ENCODE results near the gene CACNA1I.
"Not testable (repeated sequence)": the region's sequence is repeated elsewhere in the genome, so short reads cannot be mapped to it uniquely, and the experiment has no call there.

CACNA1I gene

GRCh38 chr22:39570665-39571064, at the start of gene CACNA1I:
Gene CACNA1I, plus strand, starts transcription at chr22:39570753. Its CDS starts 0 bp downstream, at chr22:39570753.
- no peak for DNase-seq (ENCODE audit: low spot score)

DNA sequence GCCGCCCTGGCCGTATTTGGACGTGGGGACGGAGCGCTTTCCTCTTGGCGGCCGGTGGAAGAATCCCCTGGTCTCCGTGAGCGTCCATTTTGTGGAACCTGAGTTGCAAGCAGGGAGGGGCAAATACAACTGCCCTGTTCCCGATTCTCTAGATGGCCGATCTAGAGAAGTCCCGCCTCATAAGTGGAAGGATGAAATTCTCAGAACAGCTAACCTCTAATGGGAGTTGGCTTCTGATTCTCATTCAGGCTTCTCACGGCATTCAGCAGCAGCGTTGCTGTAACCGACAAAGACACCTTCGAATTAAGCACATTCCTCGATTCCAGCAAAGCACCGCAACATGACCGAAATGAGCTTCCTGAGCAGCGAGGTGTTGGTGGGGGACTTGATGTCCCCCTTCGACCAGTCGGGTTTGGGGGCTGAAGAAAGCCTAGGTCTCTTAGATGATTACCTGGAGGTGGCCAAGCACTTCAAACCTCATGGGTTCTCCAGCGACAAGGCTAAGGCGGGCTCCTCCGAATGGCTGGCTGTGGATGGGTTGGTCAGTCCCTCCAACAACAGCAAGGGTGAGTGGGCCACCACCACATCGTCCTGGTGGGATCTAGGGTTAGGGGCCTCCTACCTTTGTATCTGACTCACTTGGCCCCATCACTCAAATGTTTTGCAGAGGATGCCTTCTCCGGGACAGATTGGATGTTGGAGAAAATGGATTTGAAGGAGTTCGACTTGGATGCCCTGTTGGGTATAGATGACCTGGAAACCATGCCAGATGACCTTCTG, 49.3 kb upstream of the CACNA1I start:
- DNase-seq (ENCODE audit: low spot score) = not testable (repeated sequence)

DNA sequence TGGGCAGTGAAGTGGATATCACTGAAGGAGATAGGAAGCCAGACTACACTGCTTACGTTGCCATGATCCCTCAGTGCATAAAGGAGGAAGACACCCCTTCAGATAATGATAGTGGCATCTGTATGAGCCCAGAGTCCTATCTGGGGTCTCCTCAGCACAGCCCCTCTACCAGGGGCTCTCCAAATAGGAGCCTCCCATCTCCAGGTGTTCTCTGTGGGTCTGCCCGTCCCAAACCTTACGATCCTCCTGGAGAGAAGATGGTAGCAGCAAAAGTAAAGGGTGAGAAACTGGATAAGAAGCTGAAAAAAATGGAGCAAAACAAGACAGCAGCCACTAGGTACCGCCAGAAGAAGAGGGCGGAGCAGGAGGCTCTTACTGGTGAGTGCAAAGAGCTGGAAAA, 48.5 kb upstream of the CACNA1I start:
- DNase-seq (ENCODE audit: low spot score) = not testable (repeated sequence)

DNA sequence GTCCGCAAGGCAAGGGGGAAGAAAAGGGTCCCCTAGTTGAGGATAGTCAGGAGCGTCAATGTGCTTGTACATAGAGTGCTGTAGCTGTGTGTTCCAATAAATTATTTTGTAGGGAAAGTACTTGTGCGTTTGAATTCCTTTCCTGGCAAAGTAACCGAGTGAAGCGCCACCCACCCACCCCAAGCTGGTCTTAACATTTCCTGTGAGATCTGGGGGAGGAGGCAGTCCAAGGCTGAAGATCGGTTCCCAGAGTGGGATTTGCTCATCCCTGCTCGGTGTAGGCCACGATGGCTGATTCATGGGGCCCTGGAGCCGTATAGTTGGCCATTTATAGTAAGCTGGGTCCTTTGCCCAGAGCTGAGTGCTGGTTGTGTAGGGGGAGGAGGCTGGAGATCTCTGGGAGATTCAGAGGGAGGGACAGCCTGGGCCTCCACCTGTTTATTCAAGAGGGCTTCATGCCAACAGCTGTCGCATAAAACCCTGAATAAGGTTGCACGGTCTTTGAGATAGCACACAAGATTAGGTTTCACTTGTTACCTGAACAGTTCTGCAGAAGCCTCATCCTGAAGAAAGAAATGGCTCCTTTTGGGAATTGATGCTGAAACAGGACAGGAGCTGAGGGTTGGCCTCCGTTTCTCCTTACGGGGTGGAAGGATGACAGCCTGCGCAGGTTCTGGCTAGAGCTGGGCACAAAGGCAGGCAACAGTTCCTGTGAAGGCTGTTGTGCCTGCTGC, 47.8 kb upstream of the CACNA1I start:
- no peak for DNase-seq (ENCODE audit: low spot score)

DNA sequence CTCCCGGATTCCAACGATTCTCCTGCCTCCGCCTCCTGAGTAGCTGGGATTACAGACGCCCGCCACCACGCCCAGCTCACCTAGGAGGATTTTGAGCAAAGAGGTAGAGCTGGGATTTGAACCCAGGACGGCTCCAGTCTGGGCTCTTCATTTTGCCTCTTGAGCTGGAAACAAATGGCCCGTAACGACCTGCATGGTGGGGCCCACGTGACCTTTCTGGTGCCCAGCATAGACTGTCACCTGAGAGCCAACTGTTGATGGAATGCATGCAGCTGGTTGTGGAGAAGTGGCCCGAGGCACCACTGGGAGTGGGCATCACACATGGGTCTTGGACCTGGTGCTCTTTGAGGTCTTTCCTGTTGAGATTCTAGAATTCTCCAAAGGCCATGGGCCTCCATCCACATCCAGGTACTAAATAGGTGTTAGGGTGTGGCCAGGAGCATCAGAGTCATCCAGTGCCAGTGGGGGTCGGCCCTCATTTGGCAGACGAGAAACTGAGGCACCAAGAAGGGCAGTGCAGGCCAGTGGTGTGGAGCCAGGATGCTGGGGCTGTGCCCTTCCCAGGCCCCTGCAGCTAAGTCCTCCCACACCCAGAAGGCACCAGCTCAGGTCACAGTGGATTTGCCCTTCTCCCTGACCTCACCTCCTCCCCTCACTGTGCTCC, 46.3 kb upstream of the CACNA1I start:
- DNase-seq (ENCODE audit: low spot score) = no peak

GRCh38 chr22:39524753-39525657, 45.5 kb upstream of the CACNA1I start:
- no peak for DNase-seq (ENCODE audit: low spot score)

DNA sequence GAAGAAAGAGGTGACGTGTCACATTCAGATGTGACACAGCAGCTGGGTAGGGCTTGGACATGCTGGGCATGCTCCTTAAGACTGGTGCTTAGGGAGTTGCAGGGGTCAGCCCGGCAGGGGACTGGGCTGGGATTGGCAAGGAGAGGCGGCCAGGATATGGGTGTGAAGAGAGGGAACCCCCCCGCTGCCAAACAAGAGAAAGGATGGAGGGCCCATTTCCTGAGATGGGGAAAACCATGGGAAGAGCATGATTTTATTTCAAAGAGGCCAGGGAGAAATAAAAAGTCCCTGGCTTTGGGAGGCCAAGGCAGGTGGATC, 44.9 kb upstream of the CACNA1I start:
- no peak for DNase-seq (ENCODE audit: low spot score)

DNA sequence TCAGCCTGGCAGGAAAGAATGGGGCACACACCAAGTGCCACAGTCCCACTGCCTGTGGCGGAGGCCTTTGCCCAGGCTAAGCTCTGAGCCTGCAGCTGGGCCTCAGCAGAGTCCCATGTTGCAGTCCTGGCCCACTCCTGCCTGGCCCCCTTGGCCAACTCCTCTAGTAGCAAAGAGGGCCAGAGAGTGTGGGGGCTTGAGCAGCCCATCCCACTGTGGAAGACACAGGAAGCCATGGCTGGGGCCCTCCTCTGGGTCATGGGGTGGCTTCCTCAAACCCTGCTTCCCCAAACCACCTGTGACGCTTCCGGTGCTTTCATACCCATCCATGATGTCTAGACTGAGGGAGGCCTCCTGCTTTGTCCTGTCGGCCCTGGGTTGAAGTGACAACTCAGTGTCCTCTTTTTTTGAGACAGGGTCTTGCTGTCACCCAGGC, 43.8 kb upstream of the CACNA1I start:
- no peak for DNase-seq (ENCODE audit: low spot score)

- no peak for DNase-seq (ENCODE audit: low spot score)
Measured at GRCh38 chr22:39527481-39527961, 43.0 kb upstream of the CACNA1I start.

- DNase-seq (ENCODE audit: low spot score) = no peak
Measured at GRCh38 chr22:39528080-39528661, 42.4 kb upstream of the CACNA1I start.

DNA sequence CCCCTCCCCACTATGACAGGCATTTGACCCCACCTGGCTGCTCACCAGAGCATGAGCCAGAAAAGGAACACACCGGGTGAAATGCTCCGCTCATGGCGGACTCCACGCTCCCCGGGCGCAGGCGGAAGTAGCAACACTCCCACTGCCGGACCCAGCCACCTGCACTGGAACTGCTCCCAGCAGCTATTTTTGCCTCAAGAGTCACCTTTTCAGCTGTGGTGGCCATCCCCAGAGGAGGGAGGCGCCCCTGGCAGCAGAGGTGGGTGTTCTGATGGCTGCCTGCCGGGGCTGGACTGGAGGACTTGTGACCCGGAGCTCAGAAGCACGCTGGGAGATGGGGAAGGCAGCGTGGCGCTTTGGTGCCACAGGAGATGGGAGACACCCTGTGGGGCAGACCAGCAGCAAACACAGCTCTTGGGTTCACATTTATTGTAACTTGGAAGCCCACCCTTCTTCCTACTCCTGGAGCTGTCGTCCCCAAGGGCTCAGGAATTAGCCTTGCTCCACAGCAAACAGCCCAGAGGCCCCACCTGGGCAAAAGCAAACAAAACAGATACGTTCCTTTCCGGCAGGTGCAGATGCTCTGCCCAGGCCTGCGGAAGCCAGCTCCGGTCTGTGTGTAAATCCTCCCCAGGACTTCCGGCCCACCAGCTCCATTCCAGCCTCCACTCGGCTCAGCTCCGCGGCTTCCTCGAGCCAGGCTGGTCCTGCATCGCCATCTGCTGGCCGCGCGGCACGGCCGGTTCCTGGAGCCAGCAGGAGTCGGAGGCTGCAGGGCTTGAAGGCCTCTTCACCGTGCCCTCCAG, 41.7 kb upstream of the CACNA1I start:
- peak; percentile 90 for DNase-seq (ENCODE audit: low spot score)

- no peak for DNase-seq (ENCODE audit: low spot score)
Measured at GRCh38 chr22:39529487-39529851, 41.1 kb upstream of the CACNA1I start.

DNA sequence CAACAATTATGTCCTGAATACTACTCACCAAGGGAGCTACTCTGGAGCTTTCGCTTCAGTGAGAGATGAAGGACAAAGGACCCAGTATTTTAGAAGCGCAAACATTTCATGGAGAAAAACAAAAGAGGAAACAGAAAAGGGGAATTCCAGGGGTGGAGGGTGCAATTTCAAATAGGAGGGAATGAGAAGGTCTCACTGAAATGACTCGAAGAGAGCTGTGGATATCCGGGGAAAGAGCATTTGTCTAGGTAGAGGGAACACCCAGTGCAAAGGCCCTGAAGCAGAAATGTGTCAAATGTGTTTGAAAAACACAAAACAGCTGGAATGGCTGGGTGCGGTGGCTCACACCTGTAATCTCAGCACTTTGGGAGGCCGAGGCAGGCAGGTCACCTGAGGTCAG, 40.4 kb upstream of the CACNA1I start:
- no peak for DNase-seq (ENCODE audit: low spot score)

GRCh38 chr22:39530692-39531331, 39.7 kb upstream of the CACNA1I start:
- no peak for DNase-seq (ENCODE audit: low spot score)

DNA sequence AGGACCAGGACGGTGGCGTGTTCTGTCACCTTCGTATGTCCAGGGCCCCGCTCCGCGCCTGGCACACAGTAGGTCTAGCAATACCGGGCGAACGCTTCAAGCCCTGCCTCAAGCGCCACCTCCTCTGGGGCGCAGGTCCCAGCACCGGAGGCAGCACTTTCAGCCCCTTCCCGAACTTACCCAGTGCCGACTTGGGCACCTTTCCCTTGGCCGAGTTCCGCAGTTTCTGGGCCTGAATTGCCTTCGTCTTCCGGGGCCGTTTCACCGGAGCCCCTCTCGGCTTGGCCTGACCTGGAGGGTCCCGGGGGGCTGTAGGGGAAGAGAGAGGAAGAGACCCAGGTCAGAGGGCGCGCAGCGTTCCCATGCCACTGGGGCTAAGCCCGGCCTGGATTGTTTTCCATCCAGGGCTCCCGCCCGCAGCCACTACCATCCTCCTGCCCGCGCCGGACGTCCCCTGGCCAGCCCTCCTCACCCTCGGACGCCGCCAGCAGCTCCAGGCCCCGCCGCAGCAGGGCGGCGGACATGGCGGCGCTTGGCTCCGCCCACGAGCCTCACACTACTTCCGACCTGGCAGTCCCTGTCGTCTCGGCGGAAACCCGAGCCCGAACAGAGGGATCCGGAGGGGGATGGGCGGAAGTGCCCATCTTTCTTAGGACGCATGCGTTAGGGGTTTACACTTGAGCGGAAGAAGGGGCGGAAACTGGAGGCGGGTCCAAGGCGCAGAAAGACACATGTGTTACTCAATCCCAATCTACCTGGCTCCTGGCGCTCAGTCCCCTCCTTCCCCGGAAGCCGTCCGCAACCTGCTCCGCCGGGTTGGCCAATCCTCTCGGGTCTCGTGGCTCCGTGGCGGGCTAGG, 38.1 kb upstream of the CACNA1I start, which contains the start of gene RPS19BP1:
Gene RPS19BP1, minus strand, starts transcription at position 534 of the 859 bp plus-strand sequence. Its CDS starts 10 bp downstream, at position 524.
- DNase-seq (ENCODE audit: low spot score) = peak; percentile 100

DNA sequence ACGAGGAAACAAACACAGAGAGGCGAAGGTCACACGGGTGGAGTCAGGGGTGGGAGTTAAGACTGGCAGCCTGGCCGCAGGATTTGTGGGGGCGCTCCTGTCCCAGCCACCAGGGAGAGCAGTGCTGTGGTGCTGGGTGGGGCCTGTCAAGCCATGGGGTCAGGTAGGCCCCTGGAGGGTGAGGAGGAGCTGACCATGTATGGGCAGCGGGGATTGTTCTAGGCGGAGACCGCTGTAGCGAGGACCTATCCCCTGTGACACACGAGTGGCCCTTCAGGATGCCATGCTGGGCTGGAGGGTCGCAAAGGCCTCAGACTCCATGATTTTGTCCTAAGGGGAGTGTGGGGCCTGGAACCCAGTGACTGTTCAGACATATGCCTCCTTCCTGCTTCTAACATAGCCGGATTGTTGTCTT, 36.5 kb upstream of the CACNA1I start:
- DNase-seq (ENCODE audit: low spot score) = no peak

DNA sequence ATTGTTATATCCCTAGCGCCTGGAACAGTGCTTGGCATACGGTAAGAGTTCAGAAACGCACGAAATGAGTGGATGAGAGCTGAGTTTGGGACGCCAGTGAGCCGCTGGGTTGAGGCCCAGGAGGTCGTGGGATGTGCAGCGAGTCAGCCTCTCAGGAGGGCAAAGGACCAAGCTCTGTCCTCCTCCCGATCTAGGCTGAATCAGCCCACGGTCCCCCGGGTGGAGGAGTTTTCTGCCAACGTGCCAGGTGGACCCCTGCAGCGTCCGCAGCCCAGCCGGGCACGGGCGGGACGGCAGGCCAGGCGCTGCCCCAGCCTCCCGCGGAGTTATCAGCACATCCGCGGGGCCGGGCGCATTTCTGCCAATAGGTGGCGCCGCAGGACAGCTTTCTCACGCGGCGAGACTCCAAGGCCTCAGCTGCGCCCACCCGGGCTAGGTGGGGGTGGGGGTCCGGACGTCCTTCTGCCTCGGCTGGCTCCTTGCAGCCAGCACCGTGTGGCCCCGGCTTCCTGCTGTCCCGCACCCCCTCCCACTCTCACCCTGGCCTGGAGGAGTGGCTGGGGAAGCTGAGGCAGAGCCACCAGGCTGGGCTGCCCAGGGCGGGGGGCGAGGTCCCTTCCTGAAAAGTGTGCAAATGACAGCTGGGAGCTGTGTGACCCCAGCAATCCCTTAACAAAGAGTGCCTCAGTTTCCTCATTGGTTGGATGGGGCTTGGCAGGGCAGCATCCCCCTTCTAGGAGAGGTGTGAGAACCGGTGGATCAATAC, 35.8 kb upstream of the CACNA1I start:
- DNase-seq (ENCODE audit: low spot score) = peak; percentile 82

- no peak for DNase-seq (ENCODE audit: low spot score)
Measured at GRCh38 chr22:39535357-39535725, 35.2 kb upstream of the CACNA1I start.

Measured in hematopoietic multipotent progenitor cell treated with erythropoietin and hydrocortisone succinate and interleukin-3 and kit ligand, for 15 days (in vitro differentiated cells).